Parathyroid adenoma (tissue), 2 donors: Measurements from ENCODE around the gene CPB2.

Experiments
- H2AFZ ChIP-seq: fragments of 300-600 bp; sonication (generic); one replicate; pipeline ENCODE4 v1.7.0; 2017; ENCODE audit warnings: antibody characterized with exemption, mild to moderate bottlenecking
- H3K27ac ChIP-seq: fragments of 300-600 bp; sonication (generic); one replicate; pipeline ENCODE4 v1.7.0; 2017
- H3K27me3 ChIP-seq: fragments of 300-600 bp; sonication (generic); one replicate; pipeline ENCODE4 v1.7.0; 2017; ENCODE audit warnings: low read length; ENCODE audit not compliant: control insufficient read depth, insufficient read depth
- H3K36me3 ChIP-seq: fragments of 300-600 bp; sonication (generic); one replicate; pipeline ENCODE4 v1.7.0; 2017; ENCODE audit warnings: low read length; ENCODE audit not compliant: control insufficient read depth, insufficient read depth
- H3K4me1 ChIP-seq: fragments of 300-600 bp; sonication (generic); one replicate; pipeline ENCODE4 v1.7.0; 2017; ENCODE audit warnings: control low read depth
- H3K4me2 ChIP-seq: fragments of 300-600 bp; sonication (generic); one replicate; pipeline ENCODE4 v1.7.0; 2017; ENCODE audit warnings: low read length
- H3K4me3 ChIP-seq: fragments of 300-600 bp; sonication (generic); one replicate; pipeline ENCODE4 v1.7.0; 2017; ENCODE audit warnings: low read depth, low read length
- H3K79me2 ChIP-seq: fragments of 300-600 bp; sonication (generic); one replicate; pipeline ENCODE4 v1.7.0; 2017; ENCODE audit warnings: control low read depth
- H3K9ac ChIP-seq: fragments of 300-600 bp; sonication (generic); one replicate; pipeline ENCODE4 v1.7.0; 2017; ENCODE audit warnings: mild to moderate bottlenecking
- H3K9me3 ChIP-seq: fragments of 300-600 bp; sonication (generic); one replicate; pipeline ENCODE4 v1.7.0; 2017; ENCODE audit warnings: low read length; ENCODE audit not compliant: control insufficient read depth
- CTCF ChIP-seq: fragments of 300-600 bp; sonication (generic); IDR thresholded peaks from one replicate; pipeline ENCODE4 v1.7.0; 2017; ENCODE audit warnings: antibody characterized with exemption, mild to moderate bottlenecking
- donor health status: primary hyperparathyroidism.

Gene CPB2

GRCh38 chr13:46101002-46101401 is 3.8 kb downstream of the CPB2 start:
- Histone ChIP-seq H3K9me3 (no peaks in the 10 kb centered on the region), H3K4me3 (no peak overlapping the region), H3K36me3 (no peaks in the 10 kb centered on the region), H3K4me2 (no peak overlapping the region), H3K9ac (no peak overlapping the region), H3K27me3 (no peaks in the 10 kb centered on the region), H2AFZ (no peak overlapping the region), H3K27ac (no peak overlapping the region), H3K79me2 (no peaks in the 10 kb centered on the region), H3K4me1 (no peaks in the 10 kb centered on the region)
- TF ChIP-seq CTCF = no peak

GRCh38 chr13:46100191-46100815 is 4.5 kb downstream of the CPB2 start:
- H2AFZ ChIP-seq = no peak overlapping the region
- no peak overlapping the region for H3K4me2 ChIP-seq
- no peaks in the 10 kb centered on the region for H3K27me3 ChIP-seq
- H3K79me2 ChIP-seq = no peaks in the 10 kb centered on the region
- H3K9ac ChIP-seq = no peak overlapping the region
- no peaks in the 10 kb centered on the region for H3K36me3 ChIP-seq
- TF ChIP-seq CTCF = no peak
- H3K4me3 ChIP-seq = no peak overlapping the region
- no peak overlapping the region for H3K27ac ChIP-seq
- no peaks in the 10 kb centered on the region for H3K9me3 ChIP-seq
- no peaks in the 10 kb centered on the region for H3K4me1 ChIP-seq

- no peaks in the 10 kb centered on the region for H3K4me1 ChIP-seq
- no peak for TF ChIP-seq CTCF
- H3K4me3 ChIP-seq = no peak overlapping the region
- H3K9ac ChIP-seq = no peak overlapping the region
- H3K36me3 ChIP-seq = no peaks in the 10 kb centered on the region
- H3K4me2 ChIP-seq = no peak overlapping the region
- no peaks in the 10 kb centered on the region for H3K27me3 ChIP-seq
- H3K27ac ChIP-seq = no peak overlapping the region
- H2AFZ ChIP-seq = no peak overlapping the region
- H3K9me3 ChIP-seq = no peaks in the 10 kb centered on the region
- no peaks in the 10 kb centered on the region for H3K79me2 ChIP-seq
Measured at GRCh38 chr13:46097663-46098062, 7.2 kb downstream of the CPB2 start.

- no peak overlapping the region for H3K4me2 ChIP-seq
- no peak overlapping the region for H3K9ac ChIP-seq
Measured at GRCh38 chr13:46097015-46097414, 7.8 kb downstream of the CPB2 start.

More at GRCh38 chr13:46097015-46097414, 7.8 kb downstream of the CPB2 start:
- no peak overlapping the region for H3K27ac ChIP-seq
- TF ChIP-seq CTCF = no peak
- H3K4me3 ChIP-seq = no peak overlapping the region
- H3K4me1 ChIP-seq = no peaks in the 10 kb centered on the region
- no peaks in the 10 kb centered on the region for H3K79me2 ChIP-seq
- H3K9me3 ChIP-seq = no peaks in the 10 kb centered on the region
- no peaks in the 10 kb centered on the region for H3K36me3 ChIP-seq
- H3K27me3 ChIP-seq = no peaks in the 10 kb centered on the region
- H2AFZ ChIP-seq = no peak overlapping the region
